ENCODE data around the gene ETNK1.
A peak's percentile ranks its signal among the peaks of the same experiment; 100 is the strongest.

The ETNK1 gene

DNA sequence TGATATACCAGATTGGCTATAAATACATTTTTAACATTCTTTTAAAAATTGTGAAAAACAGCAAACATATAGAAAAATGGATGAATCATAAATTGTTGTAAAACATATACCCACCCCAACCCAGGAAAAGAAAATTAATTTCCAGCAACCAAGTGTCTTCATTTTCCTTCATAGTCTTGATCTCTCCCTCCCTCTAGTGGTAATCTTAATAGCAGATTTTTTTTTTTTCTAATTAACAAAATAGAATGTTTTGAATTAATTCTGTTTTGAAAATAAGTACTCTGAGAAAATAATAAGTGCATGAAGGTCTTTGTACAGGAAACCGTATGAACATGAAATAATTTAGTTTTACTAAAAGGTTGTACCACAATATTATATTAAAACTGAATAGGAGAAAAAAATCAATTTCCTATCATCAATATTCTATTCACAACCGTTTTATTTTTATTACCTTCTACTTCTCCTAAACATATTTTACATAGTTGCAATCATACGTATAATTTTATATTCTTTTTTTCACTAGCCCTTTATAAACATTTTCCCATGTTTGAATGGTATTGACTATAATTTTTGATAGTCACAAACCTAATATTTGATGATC lies 7.0 kb downstream of the ETNK1 start:
- Histone ChIP-seq H3K9ac (ENCODE audit: low read length) (no peak overlapping the region), H3K27me3 (ENCODE audit: low read depth, low read length) (no peaks in the 10 kb centered on the region), H3K4me2 (ENCODE audit: low read length) (no peak overlapping the region), H3K27ac (ENCODE audit: low read length) (no peak overlapping the region), H3K4me3 (ENCODE audit: low read length) (no peak overlapping the region), H2AFZ (ENCODE audit: low read depth, low read length) (no peak overlapping the region), H3K79me2 (ENCODE audit: low read length) (peaks cover 97% of the 10 kb centered on the region), H3K36me3 (replicated peaks; ENCODE audit: low read depth, low read length) (peaks cover 15% of the 10 kb centered on the region), H3K4me1 (ENCODE audit: low read length) (peaks cover 16% of the 10 kb centered on the region), H3K9me3 (ENCODE audit: insufficient read depth, low read length) (no peaks in the 10 kb centered on the region), H4K20me1 (ENCODE audit: insufficient read depth, low read length) (peaks cover 81% of the 10 kb centered on the region)
- TF ChIP-seq, protein P1, sequence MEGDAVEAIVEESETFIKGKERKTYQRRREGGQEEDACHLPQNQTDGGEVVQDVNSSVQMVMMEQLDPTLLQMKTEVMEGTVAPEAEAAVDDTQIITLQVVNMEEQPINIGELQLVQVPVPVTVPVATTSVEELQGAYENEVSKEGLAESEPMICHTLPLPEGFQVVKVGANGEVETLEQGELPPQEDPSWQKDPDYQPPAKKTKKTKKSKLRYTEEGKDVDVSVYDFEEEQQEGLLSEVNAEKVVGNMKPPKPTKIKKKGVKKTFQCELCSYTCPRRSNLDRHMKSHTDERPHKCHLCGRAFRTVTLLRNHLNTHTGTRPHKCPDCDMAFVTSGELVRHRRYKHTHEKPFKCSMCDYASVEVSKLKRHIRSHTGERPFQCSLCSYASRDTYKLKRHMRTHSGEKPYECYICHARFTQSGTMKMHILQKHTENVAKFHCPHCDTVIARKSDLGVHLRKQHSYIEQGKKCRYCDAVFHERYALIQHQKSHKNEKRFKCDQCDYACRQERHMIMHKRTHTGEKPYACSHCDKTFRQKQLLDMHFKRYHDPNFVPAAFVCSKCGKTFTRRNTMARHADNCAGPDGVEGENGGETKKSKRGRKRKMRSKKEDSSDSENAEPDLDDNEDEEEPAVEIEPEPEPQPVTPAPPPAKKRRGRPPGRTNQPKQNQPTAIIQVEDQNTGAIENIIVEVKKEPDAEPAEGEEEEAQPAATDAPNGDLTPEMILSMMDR (IDR thresholded peaks at IDR 0.05; ENCODE audit: low read depth, low read length) = peak; percentile 61
- TF ChIP-seq EZH2phosphoT487 (IDR thresholded peaks at IDR 0.05; ENCODE audit: low read depth) = no peak

DNA sequence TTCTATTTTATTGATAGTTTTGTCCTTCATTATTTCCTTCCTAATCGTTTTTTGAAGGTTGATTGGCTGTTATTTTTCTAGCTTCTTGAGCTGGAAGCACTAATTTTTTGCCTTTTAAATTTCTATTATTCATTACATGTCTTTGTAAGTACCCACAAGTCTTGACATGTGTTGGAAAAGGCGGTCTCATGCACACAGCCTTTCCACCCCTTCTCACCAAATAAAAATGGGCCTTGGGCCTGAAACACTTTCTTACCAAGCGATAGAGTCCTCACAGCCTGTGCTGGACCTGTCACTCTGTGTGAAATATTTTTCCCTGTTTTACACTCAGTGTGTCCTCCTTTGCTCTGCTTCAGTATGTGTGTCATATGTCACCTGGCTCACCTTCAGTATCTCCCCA lies 9.9 kb downstream of the ETNK1 start:
- H3K4me2 ChIP-seq (ENCODE audit: low read length) = no peak overlapping the region
- TF ChIP-seq, protein P1 (IDR thresholded peaks at IDR 0.05; ENCODE audit: low read depth, low read length) = no peak
- TF ChIP-seq EZH2phosphoT487 (IDR thresholded peaks at IDR 0.05; ENCODE audit: low read depth) = no peak
- no peak overlapping the region for H3K9ac ChIP-seq (ENCODE audit: low read length)
- peaks cover 12% of the 10 kb centered on the region for H3K36me3 ChIP-seq (replicated peaks; ENCODE audit: low read depth, low read length)
- H3K4me3 ChIP-seq (ENCODE audit: low read length) = no peak overlapping the region
- no peaks in the 10 kb centered on the region for H3K9me3 ChIP-seq (ENCODE audit: insufficient read depth, low read length)
- H3K4me1 ChIP-seq (ENCODE audit: low read length) = no peaks in the 10 kb centered on the region
- H3K79me2 ChIP-seq (ENCODE audit: low read length) = peaks cover 91% of the 10 kb centered on the region
- H2AFZ ChIP-seq (ENCODE audit: low read depth, low read length) = no peak overlapping the region
- peaks cover 62% of the 10 kb centered on the region for H4K20me1 ChIP-seq (ENCODE audit: insufficient read depth, low read length)
- no peaks in the 10 kb centered on the region for H3K27me3 ChIP-seq (ENCODE audit: low read depth, low read length)
- H3K27ac ChIP-seq (ENCODE audit: low read length) = no peak overlapping the region

DNA sequence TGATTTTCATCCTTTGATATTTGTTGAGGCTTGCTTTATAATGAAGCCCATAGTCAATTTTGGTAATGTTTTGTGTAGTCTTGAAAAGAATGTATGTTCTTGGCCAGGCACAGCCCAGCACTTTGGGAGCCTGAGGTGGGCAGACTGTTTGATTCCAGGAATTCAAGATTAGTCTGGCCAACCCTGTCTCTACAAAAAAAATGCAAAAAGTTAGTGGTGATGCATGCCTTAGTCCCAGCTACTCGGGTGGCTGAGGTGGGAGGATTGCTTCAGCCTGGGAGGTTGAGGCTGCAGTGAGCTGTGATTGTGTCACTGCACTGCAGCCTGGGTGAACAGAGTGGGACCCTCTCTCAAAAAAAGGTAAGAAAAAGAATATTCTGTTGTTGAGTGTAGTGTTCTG lies 10.8 kb downstream of the ETNK1 start:
- Histone ChIP-seq H3K4me3 (ENCODE audit: low read length) (no peak overlapping the region), H3K79me2 (ENCODE audit: low read length) (peaks cover 88% of the 10 kb centered on the region), H3K27ac (ENCODE audit: low read length) (no peak overlapping the region), H3K4me2 (ENCODE audit: low read length) (no peak overlapping the region), H3K27me3 (ENCODE audit: low read depth, low read length) (no peaks in the 10 kb centered on the region), H4K20me1 (ENCODE audit: insufficient read depth, low read length) (peaks cover 57% of the 10 kb centered on the region), H3K36me3 (replicated peaks; ENCODE audit: low read depth, low read length) (peaks cover 9% of the 10 kb centered on the region), H2AFZ (ENCODE audit: low read depth, low read length) (no peak overlapping the region), H3K4me1 (ENCODE audit: low read length) (no peaks in the 10 kb centered on the region), H3K9me3 (ENCODE audit: insufficient read depth, low read length) (no peaks in the 10 kb centered on the region), H3K9ac (ENCODE audit: low read length) (no peak overlapping the region)
- TF ChIP-seq, protein P1 (IDR thresholded peaks at IDR 0.05; ENCODE audit: low read depth, low read length) = no peak
- TF ChIP-seq EZH2phosphoT487 (IDR thresholded peaks at IDR 0.05; ENCODE audit: low read depth) = no peak

DNA sequence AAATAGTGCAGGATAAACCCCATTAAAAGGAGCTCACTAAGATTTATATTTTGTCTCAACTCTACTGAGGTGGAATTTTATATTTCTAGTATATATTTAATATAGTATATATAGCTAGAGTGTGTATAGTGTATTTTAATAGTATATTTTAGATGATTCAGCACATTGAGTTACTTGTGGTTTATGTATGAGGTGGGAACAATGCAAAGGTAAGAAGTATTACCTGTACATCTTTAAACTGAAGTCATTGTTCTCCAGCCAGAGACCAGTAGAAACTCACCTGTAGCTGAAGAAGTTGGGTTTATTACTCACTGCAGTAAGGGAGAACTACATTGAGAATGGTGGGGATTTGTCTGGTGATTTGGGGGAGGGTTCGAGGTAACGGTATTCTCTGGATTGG lies 15.9 kb downstream of the ETNK1 start:
- Histone ChIP-seq H3K9me3 (ENCODE audit: insufficient read depth, low read length) (no peaks in the 10 kb centered on the region), H2AFZ (ENCODE audit: low read depth, low read length) (no peak overlapping the region), H4K20me1 (ENCODE audit: insufficient read depth, low read length) (peaks cover 27% of the 10 kb centered on the region), H3K27me3 (ENCODE audit: low read depth, low read length) (no peaks in the 10 kb centered on the region), H3K4me1 (ENCODE audit: low read length) (no peaks in the 10 kb centered on the region), H3K4me2 (ENCODE audit: low read length) (no peak overlapping the region), H3K9ac (ENCODE audit: low read length) (no peak overlapping the region), H3K36me3 (replicated peaks; ENCODE audit: low read depth, low read length) (peaks cover 2% of the 10 kb centered on the region), H3K79me2 (ENCODE audit: low read length) (peaks cover 50% of the 10 kb centered on the region), H3K4me3 (ENCODE audit: low read length) (no peak overlapping the region), H3K27ac (ENCODE audit: low read length) (no peak overlapping the region)
- TF ChIP-seq EZH2phosphoT487 (IDR thresholded peaks at IDR 0.05; ENCODE audit: low read depth) = no peak

Measured in OCI-LY3 (cell line).